ENCODE results near the gene PTPRT. TPM values are rescaled to one million over a fixed set of nuclear protein-coding genes. Genes with fewer than 3 reads are reported as not detected.

Gene PTPRT
- total RNA-seq, 1 experiment from 2014 or later, result not detected

DNA sequence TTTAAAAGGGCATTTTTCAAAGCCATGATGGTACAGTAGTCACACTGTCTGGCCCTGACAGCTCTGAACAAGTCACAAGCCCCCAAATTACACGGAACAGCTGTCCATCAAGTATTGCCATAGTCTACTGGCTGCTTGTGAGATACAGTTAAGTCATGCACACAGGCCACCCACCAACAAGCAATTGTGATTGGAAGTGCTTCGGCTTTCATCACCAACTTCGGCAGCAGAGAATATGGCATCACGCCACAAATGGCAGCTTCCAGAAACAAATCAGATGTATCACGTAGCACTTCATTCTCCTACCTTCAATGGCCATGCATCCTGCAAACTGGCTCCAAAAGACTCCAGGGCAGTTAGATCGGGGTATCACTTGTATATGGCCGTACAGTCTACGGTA, 160.5 kb downstream of the PTPRT start:
- Histone ChIP-seq H3K79me2 (ENCODE audit: insufficient read depth, low read length) (no peaks in the 10 kb centered on the region), H3K9me2 (ENCODE audit: insufficient read depth) (no peaks in the 10 kb centered on the region), H3K36me3 (ENCODE audit: control insufficient read depth in 1 of 2, insufficient read depth in 2 of 2, low read length in 2 of 2) (no peaks in the 10 kb centered on the region), H3K9me3 (ENCODE audit: control insufficient read depth in 1 of 2, insufficient read depth in 1 of 2, low read depth in 1 of 2, low read length in 2 of 2) (peaks cover 7 to 13% of the 10 kb centered on the region in 2 experiments; a peak in 2 of 4 replicates), H2AFZ (ENCODE audit: low read depth, low read length, poor library complexity, severe bottlenecking) (no peak overlapping the region), H3K4me1 (ENCODE audit: control insufficient read depth in 1 of 2, insufficient read depth in 2 of 2, low read length in 2 of 2) (no peaks in the 10 kb centered on the region), H3K4me3 (replicated peaks in 1 of 2; ENCODE audit: low read depth in 1 of 2, low read length in 2 of 2) (no peak overlapping the region), H4K20me1 (ENCODE audit: insufficient read depth) (no peaks in the 10 kb centered on the region), H3K27me3 (ENCODE audit: insufficient read depth, low read length) (no peaks in the 10 kb centered on the region), H3K27ac (ENCODE audit: low read depth, low read length) (no peak overlapping the region), H3K9ac (ENCODE audit: low read length) (no peak overlapping the region), H3K4me2 (ENCODE audit: low read length) (no peak overlapping the region)
- DNase-seq (ENCODE audit: low read depth, low spot score) (no peak), ATAC-seq (no peak)
- POLR2A ChIA-PET, result no interaction called here
- TF ChIP-seq, protein P1, sequence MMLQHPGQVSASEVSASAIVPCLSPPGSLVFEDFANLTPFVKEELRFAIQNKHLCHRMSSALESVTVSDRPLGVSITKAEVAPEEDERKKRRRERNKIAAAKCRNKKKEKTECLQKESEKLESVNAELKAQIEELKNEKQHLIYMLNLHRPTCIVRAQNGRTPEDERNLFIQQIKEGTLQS (IDR thresholded peaks at IDR 0.05), result no peak
- TF ChIP-seq EZH2 (IDR thresholded peaks at IDR 0.05), result no peak
- no peak for TF ChIP-seq RAD21 (IDR thresholded peaks at IDR 0.05; ENCODE audit: low read depth)
- intact Hi-C loops (cut with micrococcal nuclease), result no loop called here
- CTCF ChIA-PET, result no interaction called here
- BruUV-seq (replicated peaks), result no TSS peak
- RAD21 ChIA-PET (ENCODE audit: low non-redundant PET in 1 of 2, low total read pairs in 2 of 2, uncharacterized antibody in 2 of 2, unreplicated experiment in 2 of 2), result no interaction called here

DNA sequence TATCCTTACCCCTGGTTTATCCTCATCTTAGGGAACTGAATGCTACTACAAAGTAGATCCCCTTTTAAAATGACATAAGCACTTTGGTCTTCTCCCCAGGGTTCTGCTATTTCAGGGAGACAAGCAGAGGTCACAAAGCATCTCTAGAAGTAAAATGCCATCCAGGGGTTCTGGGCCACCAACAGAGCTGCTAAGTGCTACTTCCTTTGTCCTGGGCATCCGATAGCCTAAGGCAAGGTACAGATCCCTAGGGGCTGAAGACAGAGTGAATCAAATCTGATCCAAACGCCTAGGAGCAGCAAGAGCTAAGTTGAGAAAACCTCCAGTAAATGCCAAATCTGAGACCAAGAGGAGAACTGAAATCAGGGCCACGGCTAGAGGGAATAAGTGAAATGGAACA, 161.2 kb downstream of the PTPRT start:
- no TSS peak for BruUV-seq (replicated peaks)
- no peak overlapping the region for H3K4me3 ChIP-seq (replicated peaks in 1 of 2; ENCODE audit: low read depth in 1 of 2, low read length in 2 of 2)
- H3K36me3 ChIP-seq (ENCODE audit: control insufficient read depth in 1 of 2, insufficient read depth in 2 of 2, low read length in 2 of 2), result no peaks in the 10 kb centered on the region
- POLR2A ChIA-PET, result no interaction called here
- no peak for DNase-seq (ENCODE audit: low read depth, low spot score)
- H3K27ac ChIP-seq (ENCODE audit: low read depth, low read length), result no peak overlapping the region
- H4K20me1 ChIP-seq (ENCODE audit: insufficient read depth), result no peaks in the 10 kb centered on the region
- H3K4me1 ChIP-seq (ENCODE audit: control insufficient read depth in 1 of 2, insufficient read depth in 2 of 2, low read length in 2 of 2), result no peaks in the 10 kb centered on the region
- intact Hi-C loops (cut with micrococcal nuclease), result no loop called here
- no peak overlapping the region for H3K4me2 ChIP-seq (ENCODE audit: low read length)
- TF ChIP-seq POLR2AphosphoS5 (IDR thresholded peaks at IDR 0.05; ENCODE audit: low read depth, low read length) (no peak), ELF1 (IDR thresholded peaks at IDR 0.05; ENCODE audit: borderline replicate concordance, low read depth) (no peak), ZNF274 (IDR thresholded peaks at IDR 0.05; ENCODE audit: low read depth, low read length) (no peak), EGR1 (IDR thresholded peaks at IDR 0.05; ENCODE audit: low read depth) (no peak), EZH2 (IDR thresholded peaks at IDR 0.05) (no peak), POLR2A (IDR thresholded peaks at IDR 0.05; ENCODE audit: borderline replicate concordance, extremely low read depth, insufficient read depth, insufficient read length) (no peak)
- TF ChIP-seq, protein P2, sequence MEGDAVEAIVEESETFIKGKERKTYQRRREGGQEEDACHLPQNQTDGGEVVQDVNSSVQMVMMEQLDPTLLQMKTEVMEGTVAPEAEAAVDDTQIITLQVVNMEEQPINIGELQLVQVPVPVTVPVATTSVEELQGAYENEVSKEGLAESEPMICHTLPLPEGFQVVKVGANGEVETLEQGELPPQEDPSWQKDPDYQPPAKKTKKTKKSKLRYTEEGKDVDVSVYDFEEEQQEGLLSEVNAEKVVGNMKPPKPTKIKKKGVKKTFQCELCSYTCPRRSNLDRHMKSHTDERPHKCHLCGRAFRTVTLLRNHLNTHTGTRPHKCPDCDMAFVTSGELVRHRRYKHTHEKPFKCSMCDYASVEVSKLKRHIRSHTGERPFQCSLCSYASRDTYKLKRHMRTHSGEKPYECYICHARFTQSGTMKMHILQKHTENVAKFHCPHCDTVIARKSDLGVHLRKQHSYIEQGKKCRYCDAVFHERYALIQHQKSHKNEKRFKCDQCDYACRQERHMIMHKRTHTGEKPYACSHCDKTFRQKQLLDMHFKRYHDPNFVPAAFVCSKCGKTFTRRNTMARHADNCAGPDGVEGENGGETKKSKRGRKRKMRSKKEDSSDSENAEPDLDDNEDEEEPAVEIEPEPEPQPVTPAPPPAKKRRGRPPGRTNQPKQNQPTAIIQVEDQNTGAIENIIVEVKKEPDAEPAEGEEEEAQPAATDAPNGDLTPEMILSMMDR (IDR thresholded peaks at IDR 0.05 in 2 of 3, conservative IDR thresholded peaks at IDR 0.05 in 1 of 3; ENCODE audit: borderline replicate concordance in 1 of 3, insufficient read depth in 1 of 3, low read depth in 2 of 3, low read length in 2 of 3), result no peak
- no peak overlapping the region for H3K9ac ChIP-seq (ENCODE audit: low read length)
- RAD21 ChIA-PET (ENCODE audit: low non-redundant PET in 1 of 2, low total read pairs in 2 of 2, uncharacterized antibody in 2 of 2, unreplicated experiment in 2 of 2), result no interaction called here
- H3K79me2 ChIP-seq (ENCODE audit: insufficient read depth, low read length), result no peaks in the 10 kb centered on the region
- no peaks in the 10 kb centered on the region for H3K9me2 ChIP-seq (ENCODE audit: insufficient read depth)
- peaks cover 7 to 13% of the 10 kb centered on the region in 2 experiments; a peak in 2 of 4 replicates for H3K9me3 ChIP-seq (ENCODE audit: control insufficient read depth in 1 of 2, insufficient read depth in 1 of 2, low read depth in 1 of 2, low read length in 2 of 2)
- no peaks in the 10 kb centered on the region for H3K27me3 ChIP-seq (ENCODE audit: insufficient read depth, low read length)
- ATAC-seq, result no peak
- CTCF ChIA-PET, result no interaction called here
- H2AFZ ChIP-seq (ENCODE audit: low read depth, low read length, poor library complexity, severe bottlenecking), result no peak overlapping the region

All from HCT116 (cell line).